Measurements from ENCODE around the gene VSTM2B.

The VSTM2B gene

GRCh38 chr19:29488316-29488715 lies 37.5 kb upstream of the VSTM2B start:
- no peak overlapping the region for H3K4me3 Mint-ChIP-seq
- H3K27me3 Mint-ChIP-seq, result peaks cover 68% of the 10 kb centered on the region
- H3K27ac Mint-ChIP-seq, result no peak overlapping the region
- H3K36me3 Mint-ChIP-seq (ENCODE audit: low read depth), result no peaks in the 10 kb centered on the region
- no peak for DNase-seq
- no peaks in the 10 kb centered on the region for H3K9me3 Mint-ChIP-seq
- H3K4me1 Mint-ChIP-seq (ENCODE audit: low read depth), result no peaks in the 10 kb centered on the region

- H3K36me3 Mint-ChIP-seq (ENCODE audit: low read depth), result no peaks in the 10 kb centered on the region
- H3K9me3 Mint-ChIP-seq, result no peaks in the 10 kb centered on the region
- no peaks in the 10 kb centered on the region for H3K4me1 Mint-ChIP-seq (ENCODE audit: low read depth)
- DNase-seq, result no peak
- H3K4me3 Mint-ChIP-seq, result no peak overlapping the region
- peaks cover 66% of the 10 kb centered on the region for H3K27me3 Mint-ChIP-seq
- H3K27ac Mint-ChIP-seq, result no peak overlapping the region
Measured at GRCh38 chr19:29489172-29489951, 36.4 kb upstream of the VSTM2B start.

- Mint-ChIP-seq H3K27me3 (peaks cover 54% of the 10 kb centered on the region), H3K27ac (no peak overlapping the region), H3K4me1 (ENCODE audit: low read depth) (no peaks in the 10 kb centered on the region), H3K36me3 (ENCODE audit: low read depth) (no peaks in the 10 kb centered on the region), H3K9me3 (no peaks in the 10 kb centered on the region), H3K4me3 (no peak overlapping the region)
- DNase-seq, result no peak
Measured at GRCh38 chr19:29491491-29491890, 34.3 kb upstream of the VSTM2B start.

GRCh38 chr19:29491995-29492577 lies 33.7 kb upstream of the VSTM2B start:
- Mint-ChIP-seq H3K4me1 (ENCODE audit: low read depth) (no peaks in the 10 kb centered on the region), H3K4me3 (no peak overlapping the region), H3K36me3 (ENCODE audit: low read depth) (no peaks in the 10 kb centered on the region), H3K27me3 (peaks cover 51% of the 10 kb centered on the region), H3K9me3 (no peaks in the 10 kb centered on the region), H3K27ac (no peak overlapping the region)
- DNase-seq, result no peak

GRCh38 chr19:29492769-29493168 lies 33.0 kb upstream of the VSTM2B start:
- Mint-ChIP-seq H3K4me3 (no peak overlapping the region), H3K9me3 (no peaks in the 10 kb centered on the region), H3K4me1 (ENCODE audit: low read depth) (no peaks in the 10 kb centered on the region), H3K36me3 (ENCODE audit: low read depth) (no peaks in the 10 kb centered on the region), H3K27me3 (peaks cover 46% of the 10 kb centered on the region), H3K27ac (no peak overlapping the region)
- no peak for DNase-seq

GRCh38 chr19:29495091-29495490 lies 30.7 kb upstream of the VSTM2B start:
- no peak overlapping the region for H3K4me3 Mint-ChIP-seq
- H3K9me3 Mint-ChIP-seq, result no peaks in the 10 kb centered on the region
- no peak overlapping the region for H3K27ac Mint-ChIP-seq
- no peaks in the 10 kb centered on the region for H3K4me1 Mint-ChIP-seq (ENCODE audit: low read depth)
- peaks cover 30% of the 10 kb centered on the region for H3K27me3 Mint-ChIP-seq
- no peaks in the 10 kb centered on the region for H3K36me3 Mint-ChIP-seq (ENCODE audit: low read depth)
- DNase-seq, result no peak

GRCh38 chr19:29495901-29496441 lies 29.8 kb upstream of the VSTM2B start:
- H3K4me1 Mint-ChIP-seq (ENCODE audit: low read depth), result no peaks in the 10 kb centered on the region
- H3K9me3 Mint-ChIP-seq, result no peaks in the 10 kb centered on the region
- H3K27ac Mint-ChIP-seq, result no peak overlapping the region
- DNase-seq, result no peak
- no peaks in the 10 kb centered on the region for H3K36me3 Mint-ChIP-seq (ENCODE audit: low read depth)
- no peak overlapping the region for H3K4me3 Mint-ChIP-seq
- H3K27me3 Mint-ChIP-seq, result peaks cover 21% of the 10 kb centered on the region

GRCh38 chr19:29497241-29497640 lies 28.6 kb upstream of the VSTM2B start:
- no peak overlapping the region for H3K4me3 Mint-ChIP-seq
- H3K4me1 Mint-ChIP-seq (ENCODE audit: low read depth), result no peaks in the 10 kb centered on the region
- H3K36me3 Mint-ChIP-seq (ENCODE audit: low read depth), result no peaks in the 10 kb centered on the region
- no peaks in the 10 kb centered on the region for H3K9me3 Mint-ChIP-seq
- no peak overlapping the region for H3K27ac Mint-ChIP-seq
- peaks cover 8% of the 10 kb centered on the region for H3K27me3 Mint-ChIP-seq
- DNase-seq, result no peak

GRCh38 chr19:29497686-29498436 lies 27.9 kb upstream of the VSTM2B start:
- H3K27ac Mint-ChIP-seq, result no peak overlapping the region
- no peaks in the 10 kb centered on the region for H3K4me1 Mint-ChIP-seq (ENCODE audit: low read depth)
- H3K27me3 Mint-ChIP-seq, result peaks cover 2% of the 10 kb centered on the region
- no peak overlapping the region for H3K4me3 Mint-ChIP-seq
- no peak for DNase-seq
- H3K36me3 Mint-ChIP-seq (ENCODE audit: low read depth), result no peaks in the 10 kb centered on the region
- H3K9me3 Mint-ChIP-seq, result no peaks in the 10 kb centered on the region

GRCh38 chr19:29499261-29499920 lies 26.4 kb upstream of the VSTM2B start:
- Mint-ChIP-seq H3K36me3 (ENCODE audit: low read depth) (no peaks in the 10 kb centered on the region), H3K4me1 (ENCODE audit: low read depth) (no peaks in the 10 kb centered on the region), H3K9me3 (no peaks in the 10 kb centered on the region), H3K27me3 (no peaks in the 10 kb centered on the region), H3K4me3 (no peak overlapping the region), H3K27ac (no peak overlapping the region)
- no peak for DNase-seq

- no peaks in the 10 kb centered on the region for H3K27me3 Mint-ChIP-seq
Measured at GRCh38 chr19:29499921-29500590, 25.7 kb upstream of the VSTM2B start.

GRCh38 chr19:29501816-29502580 lies 23.8 kb upstream of the VSTM2B start:
- Mint-ChIP-seq H3K9me3 (no peaks in the 10 kb centered on the region), H3K4me1 (ENCODE audit: low read depth) (no peaks in the 10 kb centered on the region), H3K4me3 (no peak overlapping the region), H3K27ac (no peak overlapping the region), H3K36me3 (ENCODE audit: low read depth) (no peaks in the 10 kb centered on the region), H3K27me3 (peaks cover 1% of the 10 kb centered on the region)
- DNase-seq, result no peak

More at GRCh38 chr19:29499921-29500590, 25.7 kb upstream of the VSTM2B start:
- DNase-seq, result no peak
- Mint-ChIP-seq H3K27ac (no peak overlapping the region), H3K4me3 (no peak overlapping the region), H3K4me1 (ENCODE audit: low read depth) (no peaks in the 10 kb centered on the region), H3K36me3 (ENCODE audit: low read depth) (no peaks in the 10 kb centered on the region), H3K9me3 (no peaks in the 10 kb centered on the region)

- Mint-ChIP-seq H3K27ac (no peak overlapping the region), H3K9me3 (no peaks in the 10 kb centered on the region), H3K27me3 (peaks cover 6% of the 10 kb centered on the region), H3K4me3 (no peak overlapping the region), H3K36me3 (ENCODE audit: low read depth) (no peaks in the 10 kb centered on the region), H3K4me1 (ENCODE audit: low read depth) (no peaks in the 10 kb centered on the region)
- DNase-seq, result no peak
Measured at GRCh38 chr19:29502581-29502850, 23.3 kb upstream of the VSTM2B start.
